ENCODE results near the gene PLCXD1.
"Not testable (repeated sequence)": the region's sequence is repeated elsewhere in the genome, so short reads cannot be mapped to it uniquely, and the experiment has no call there.

PLCXD1 gene

GRCh38 chrX:250965-251364, 30.2 kb upstream of the PLCXD1 start:
- H3K4me1 ChIP-seq (ENCODE audit: control insufficient read depth in 1 of 2, insufficient read depth in 2 of 2, low read length in 2 of 2) = no peaks in the 10 kb centered on the region
- no peaks in the 10 kb centered on the region for H3K27me3 ChIP-seq (ENCODE audit: insufficient read depth, low read length)
- no peak overlapping the region for H4K91ac ChIP-seq (ENCODE audit: low read depth, low read length)
- no peak overlapping the region for H2BK5ac ChIP-seq (ENCODE audit: low read depth, low read length, poor library complexity)
- no peak overlapping the region for H3K18ac ChIP-seq (ENCODE audit: low read length)
- no peak overlapping the region for H2AK5ac ChIP-seq (ENCODE audit: low read length)
- no peaks in the 10 kb centered on the region for H3K79me1 ChIP-seq (ENCODE audit: low read length)
- no peaks in the 10 kb centered on the region for H3K79me2 ChIP-seq (ENCODE audit: control insufficient read depth, insufficient read depth, low read length, poor library complexity)
- WGBS (ENCODE audit: extremely low coverage, insufficient coverage, insufficient read length) = no CpG with 5 or more reads among the region's 14 CpGs
- no peak for DNase-seq
- H2BK120ac ChIP-seq (ENCODE audit: insufficient read depth, low read length, poor library complexity) = no peak overlapping the region
- no peak overlapping the region for H3K23ac ChIP-seq (ENCODE audit: low read length)
- H2BK12ac ChIP-seq (ENCODE audit: low read length) = no peak overlapping the region
- no peak overlapping the region for H3K4ac ChIP-seq (ENCODE audit: low read depth, low read length)
- H2AFZ ChIP-seq (ENCODE audit: insufficient read depth, low read length, poor library complexity) = no peak overlapping the region
- no peak overlapping the region for H3K4me3 ChIP-seq (ENCODE audit: low read depth, low read length)
- H3K9ac ChIP-seq (ENCODE audit: low read length) = no peak overlapping the region
- no peak overlapping the region for H3K4me2 ChIP-seq (ENCODE audit: low read length)
- no peak overlapping the region for H3K14ac ChIP-seq (ENCODE audit: low read length)
- no peak overlapping the region for H3K27ac ChIP-seq (ENCODE audit: low read depth, low read length)
- peaks cover 17% of the 10 kb centered on the region for H3K9me3 ChIP-seq (ENCODE audit: insufficient read depth, low read depth, low read length)
- H4K12ac ChIP-seq (ENCODE audit: low read depth, low read length) = no peak overlapping the region
- H4K8ac ChIP-seq (ENCODE audit: low read depth, low read length) = no peak overlapping the region
- H3K36me3 ChIP-seq (ENCODE audit: control insufficient read depth in 1 of 2, insufficient read depth in 2 of 2, low read length in 2 of 2) = no peaks in the 10 kb centered on the region

GRCh38 chrX:251396-252243, 29.6 kb upstream of the PLCXD1 start:
- no CpG with 5 or more reads among the region's 17 CpGs for WGBS (ENCODE audit: extremely low coverage, insufficient coverage, insufficient read length)
- not testable (repeated sequence) for H3K4me1 ChIP-seq (ENCODE audit: control insufficient read depth in 1 of 2, insufficient read depth in 2 of 2, low read length in 2 of 2); H2BK12ac ChIP-seq (ENCODE audit: low read length); H3K36me3 ChIP-seq (ENCODE audit: control insufficient read depth in 1 of 2, insufficient read depth in 2 of 2, low read length in 2 of 2); H3K4me2 ChIP-seq (ENCODE audit: low read length); H4K8ac ChIP-seq (ENCODE audit: low read depth, low read length); H3K79me2 ChIP-seq (ENCODE audit: control insufficient read depth, insufficient read depth, low read length, poor library complexity); H3K23ac ChIP-seq (ENCODE audit: low read length); H3K27ac ChIP-seq (ENCODE audit: low read depth, low read length); H3K79me1 ChIP-seq (ENCODE audit: low read length); H4K91ac ChIP-seq (ENCODE audit: low read depth, low read length); H2BK120ac ChIP-seq (ENCODE audit: insufficient read depth, low read length, poor library complexity); H3K9ac ChIP-seq (ENCODE audit: low read length); H3K14ac ChIP-seq (ENCODE audit: low read length); H3K4ac ChIP-seq (ENCODE audit: low read depth, low read length); H2BK5ac ChIP-seq (ENCODE audit: low read depth, low read length, poor library complexity); H3K4me3 ChIP-seq (ENCODE audit: low read depth, low read length); H3K18ac ChIP-seq (ENCODE audit: low read length); DNase-seq; H3K27me3 ChIP-seq (ENCODE audit: insufficient read depth, low read length); H2AFZ ChIP-seq (ENCODE audit: insufficient read depth, low read length, poor library complexity); H4K12ac ChIP-seq (ENCODE audit: low read depth, low read length); H2AK5ac ChIP-seq (ENCODE audit: low read length)
- peaks cover 17% of the 10 kb centered on the region for H3K9me3 ChIP-seq (ENCODE audit: insufficient read depth, low read depth, low read length)

GRCh38 chrX:252244-252956, 28.8 kb upstream of the PLCXD1 start:
- H3K4me2 ChIP-seq (ENCODE audit: low read length) = no peak overlapping the region

GRCh38 chrX:252957-253291, 28.3 kb upstream of the PLCXD1 start:
- H2BK12ac ChIP-seq (ENCODE audit: low read length) = no peak overlapping the region

More at GRCh38 chrX:252244-252956, 28.8 kb upstream of the PLCXD1 start:
- H4K91ac ChIP-seq (ENCODE audit: low read depth, low read length) = no peak overlapping the region
- no peak overlapping the region for H3K27ac ChIP-seq (ENCODE audit: low read depth, low read length)
- no peaks in the 10 kb centered on the region for H3K27me3 ChIP-seq (ENCODE audit: insufficient read depth, low read length)
- H4K8ac ChIP-seq (ENCODE audit: low read depth, low read length) = no peak overlapping the region
- no peak overlapping the region for H2BK12ac ChIP-seq (ENCODE audit: low read length)
- no peaks in the 10 kb centered on the region for H3K36me3 ChIP-seq (ENCODE audit: control insufficient read depth in 1 of 2, insufficient read depth in 2 of 2, low read length in 2 of 2)
- H3K79me1 ChIP-seq (ENCODE audit: low read length) = no peaks in the 10 kb centered on the region
- H3K4ac ChIP-seq (ENCODE audit: low read depth, low read length) = no peak overlapping the region
- no peak overlapping the region for H3K23ac ChIP-seq (ENCODE audit: low read length)
- peaks cover 17% of the 10 kb centered on the region for H3K9me3 ChIP-seq (ENCODE audit: insufficient read depth, low read depth, low read length)
- no peak overlapping the region for H2AFZ ChIP-seq (ENCODE audit: insufficient read depth, low read length, poor library complexity)
- no peak overlapping the region for H4K12ac ChIP-seq (ENCODE audit: low read depth, low read length)
- no peak overlapping the region for H2BK120ac ChIP-seq (ENCODE audit: insufficient read depth, low read length, poor library complexity)
- H2BK5ac ChIP-seq (ENCODE audit: low read depth, low read length, poor library complexity) = no peak overlapping the region
- no peaks in the 10 kb centered on the region for H3K4me1 ChIP-seq (ENCODE audit: control insufficient read depth in 1 of 2, insufficient read depth in 2 of 2, low read length in 2 of 2)
- H3K18ac ChIP-seq (ENCODE audit: low read length) = no peak overlapping the region
- H3K14ac ChIP-seq (ENCODE audit: low read length) = no peak overlapping the region
- DNase-seq = no peak
- peak overlapping the region; percentile 28 for H3K4me3 ChIP-seq (ENCODE audit: low read depth, low read length)
- no peak overlapping the region for H2AK5ac ChIP-seq (ENCODE audit: low read length)
- WGBS (ENCODE audit: extremely low coverage, insufficient coverage, insufficient read length) = no CpG with 5 or more reads among the region's 12 CpGs
- H3K79me2 ChIP-seq (ENCODE audit: control insufficient read depth, insufficient read depth, low read length, poor library complexity) = no peaks in the 10 kb centered on the region
- no peak overlapping the region for H3K9ac ChIP-seq (ENCODE audit: low read length)

More at GRCh38 chrX:252957-253291, 28.3 kb upstream of the PLCXD1 start:
- Histone ChIP-seq H3K4me3 (ENCODE audit: low read depth, low read length) (peak overlapping the region; percentile 28), H4K91ac (ENCODE audit: low read depth, low read length) (no peak overlapping the region), H3K18ac (ENCODE audit: low read length) (no peak overlapping the region), H3K4me2 (ENCODE audit: low read length) (no peak overlapping the region), H3K9me3 (ENCODE audit: insufficient read depth, low read depth, low read length) (peaks cover 17% of the 10 kb centered on the region), H2BK5ac (ENCODE audit: low read depth, low read length, poor library complexity) (no peak overlapping the region), H4K12ac (ENCODE audit: low read depth, low read length) (no peak overlapping the region), H2AFZ (ENCODE audit: insufficient read depth, low read length, poor library complexity) (no peak overlapping the region), H3K27ac (ENCODE audit: low read depth, low read length) (no peak overlapping the region), H2AK5ac (ENCODE audit: low read length) (no peak overlapping the region), H3K4me1 (ENCODE audit: control insufficient read depth in 1 of 2, insufficient read depth in 2 of 2, low read length in 2 of 2) (no peaks in the 10 kb centered on the region), H3K27me3 (ENCODE audit: insufficient read depth, low read length) (no peaks in the 10 kb centered on the region), H2BK120ac (ENCODE audit: insufficient read depth, low read length, poor library complexity) (no peak overlapping the region), H4K8ac (ENCODE audit: low read depth, low read length) (no peak overlapping the region), H3K79me2 (ENCODE audit: control insufficient read depth, insufficient read depth, low read length, poor library complexity) (no peaks in the 10 kb centered on the region), H3K14ac (ENCODE audit: low read length) (no peak overlapping the region), H3K79me1 (ENCODE audit: low read length) (no peaks in the 10 kb centered on the region), H3K36me3 (ENCODE audit: control insufficient read depth in 1 of 2, insufficient read depth in 2 of 2, low read length in 2 of 2) (no peaks in the 10 kb centered on the region), H3K23ac (ENCODE audit: low read length) (no peak overlapping the region), H3K4ac (ENCODE audit: low read depth, low read length) (no peak overlapping the region), H3K9ac (ENCODE audit: low read length) (no peak overlapping the region)
- DNase-seq = no peak
- WGBS (ENCODE audit: extremely low coverage, insufficient coverage, insufficient read length) = no CpG with 5 or more reads among the region's 3 CpGs
